ENCODE measurements around the gene AGL.

GRCh38 chr1:99808391-99809115, 41.6 kb upstream of the AGL start:
- TF ChIP-seq, protein P1, sequence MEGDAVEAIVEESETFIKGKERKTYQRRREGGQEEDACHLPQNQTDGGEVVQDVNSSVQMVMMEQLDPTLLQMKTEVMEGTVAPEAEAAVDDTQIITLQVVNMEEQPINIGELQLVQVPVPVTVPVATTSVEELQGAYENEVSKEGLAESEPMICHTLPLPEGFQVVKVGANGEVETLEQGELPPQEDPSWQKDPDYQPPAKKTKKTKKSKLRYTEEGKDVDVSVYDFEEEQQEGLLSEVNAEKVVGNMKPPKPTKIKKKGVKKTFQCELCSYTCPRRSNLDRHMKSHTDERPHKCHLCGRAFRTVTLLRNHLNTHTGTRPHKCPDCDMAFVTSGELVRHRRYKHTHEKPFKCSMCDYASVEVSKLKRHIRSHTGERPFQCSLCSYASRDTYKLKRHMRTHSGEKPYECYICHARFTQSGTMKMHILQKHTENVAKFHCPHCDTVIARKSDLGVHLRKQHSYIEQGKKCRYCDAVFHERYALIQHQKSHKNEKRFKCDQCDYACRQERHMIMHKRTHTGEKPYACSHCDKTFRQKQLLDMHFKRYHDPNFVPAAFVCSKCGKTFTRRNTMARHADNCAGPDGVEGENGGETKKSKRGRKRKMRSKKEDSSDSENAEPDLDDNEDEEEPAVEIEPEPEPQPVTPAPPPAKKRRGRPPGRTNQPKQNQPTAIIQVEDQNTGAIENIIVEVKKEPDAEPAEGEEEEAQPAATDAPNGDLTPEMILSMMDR (conservative IDR thresholded peaks at IDR 0.05; ENCODE audit: low read length) = peak; percentile 75
- TF ChIP-seq EZH2phosphoT487 (IDR thresholded peaks at IDR 0.05; ENCODE audit: borderline replicate concordance) = no peak

Data from Loucy (cell line).